NCI-H1436 (cell line): ENCODE results near the gene MEOX1.

Experiments used
- DNase-seq: peaks from one replicate; lab custom pipeline; 2025; lab: John Stamatoyannopoulos, UW

Gene MEOX1

DNA sequence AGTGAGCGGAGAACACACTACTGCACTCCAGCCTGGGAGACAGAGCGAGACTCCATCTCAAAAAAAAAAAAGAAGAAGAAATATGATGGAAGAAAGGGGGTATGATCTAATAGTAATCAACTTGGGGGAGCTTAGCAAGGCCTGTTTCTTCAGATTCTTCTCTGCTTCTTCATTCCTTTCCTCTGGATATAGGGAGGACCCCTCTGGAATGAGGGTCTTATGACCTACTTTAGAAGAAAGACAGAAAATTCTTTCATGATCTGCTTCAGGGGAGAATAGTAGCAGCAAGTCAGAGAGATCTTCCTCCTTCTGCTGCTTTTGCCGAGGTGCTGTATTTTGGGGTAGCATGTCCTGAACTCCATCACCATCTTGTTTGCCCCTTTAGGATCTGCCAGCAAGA is 70.7 kb downstream of the MEOX1 start:
- no peak for DNase-seq
